GM12891 (cell line): ENCODE data around the gene DHFR2.
A peak's percentile ranks its signal among the peaks of the same experiment; 100 is the strongest.

Source experiments
- DNase-seq: peaks from one replicate; pipeline ENCODE4 v3.0.0; 2011; ENCODE audit warnings: low spot score; ENCODE audit not compliant: insufficient read length
- FAIRE-seq: peaks from 2 replicates; lab custom pipeline; 2011; peaks lifted over from hg19 to GRCh38; lab: Jason Lieb, UNC
- PAX5 ChIP-seq: IDR thresholded peaks from 2 replicates; pipeline ENCODE4 v1.6.1; 2011; ENCODE audit warnings: low read length, moderate library complexity, mild to moderate bottlenecking; ENCODE audit not compliant: insufficient read depth, severe bottlenecking
- POLR2A ChIP-seq: IDR thresholded peaks from 2 replicates; pipeline ENCODE4 v1.6.1; 2011; ENCODE audit warnings: low read depth, low read length, control low read depth
- POLR2AphosphoS5 ChIP-seq: IDR thresholded peaks from 2 replicates; pipeline ENCODE4 v1.6.1; 2011; ENCODE audit warnings: low read depth, low read length, control low read depth
- POU2F2 ChIP-seq: IDR thresholded peaks from 2 replicates; pipeline ENCODE4 v1.6.1; 2011; ENCODE audit warnings: low read depth, mild to moderate bottlenecking, control low read depth, low read length, moderate library complexity
- SPI1 ChIP-seq: IDR thresholded peaks from 2 replicates; pipeline ENCODE4 v1.6.1; 2011; ENCODE audit warnings: low read depth, low read length, control low read depth
- TAF1 ChIP-seq: IDR thresholded peaks from 2 replicates; pipeline ENCODE4 v1.6.1; 2011; ENCODE audit warnings: low read depth, low read length, control low read depth

Gene DHFR2

GRCh38 chr3:94069194-94069813, 6.6 kb upstream of the DHFR2 start:
- FAIRE-seq (no peak), DNase-seq (no peak)
- TF ChIP-seq SPI1, result no peak
- no peak for TF ChIP-seq POLR2AphosphoS5
- no peak for TF ChIP-seq PAX5
- no peak for TF ChIP-seq POU2F2
- no peak for TF ChIP-seq POLR2A
- TF ChIP-seq TAF1, result no peak

GRCh38 chr3:94066506-94067500, 4.1 kb upstream of the DHFR2 start:
- FAIRE-seq, result no peak

GRCh38 chr3:94065819-94066480, 3.2 kb upstream of the DHFR2 start:
- FAIRE-seq (no peak), DNase-seq (no peak)
- TF ChIP-seq POLR2AphosphoS5, result no peak
- TF ChIP-seq POU2F2, result no peak
- TF ChIP-seq TAF1, result no peak
- TF ChIP-seq PAX5, result no peak
- TF ChIP-seq SPI1, result no peak
- no peak for TF ChIP-seq POLR2A

More at GRCh38 chr3:94066506-94067500, 4.1 kb upstream of the DHFR2 start:
- no peak for DNase-seq
- TF ChIP-seq TAF1 (no peak), POLR2AphosphoS5 (no peak), SPI1 (no peak), PAX5 (no peak), POLR2A (no peak), POU2F2 (no peak)

GRCh38 chr3:94065122-94065521, 2.4 kb upstream of the DHFR2 start:
- no peak for TF ChIP-seq PAX5
- TF ChIP-seq SPI1, result no peak
- TF ChIP-seq POU2F2, result no peak
- TF ChIP-seq POLR2AphosphoS5, result no peak
- no peak for TF ChIP-seq TAF1
- TF ChIP-seq POLR2A, result no peak
- no peak for FAIRE-seq
- DNase-seq, result no peak

- FAIRE-seq (peak; percentile 20), DNase-seq (no peak)
- no peak for TF ChIP-seq PAX5
- no peak for TF ChIP-seq POU2F2
- no peak for TF ChIP-seq TAF1
- TF ChIP-seq SPI1, result no peak
- no peak for TF ChIP-seq POLR2A
Measured at GRCh38 chr3:94064243-94064860, 1.6 kb upstream of the DHFR2 start.

GRCh38 chr3:94063496-94064119, 892 bp upstream of the DHFR2 start:
- no peak for DNase-seq
- FAIRE-seq, result no peak
- TF ChIP-seq TAF1 (no peak), POU2F2 (no peak), PAX5 (no peak), POLR2A (no peak), POLR2AphosphoS5 (no peak), SPI1 (no peak)

GRCh38 chr3:94061297-94061696, 1.4 kb downstream of the DHFR2 start:
- no peak for TF ChIP-seq POLR2AphosphoS5
- TF ChIP-seq PAX5, result no peak
- no peak for TF ChIP-seq POU2F2
- no peak for TF ChIP-seq TAF1
- no peak for TF ChIP-seq SPI1
- no peak for TF ChIP-seq POLR2A
- DNase-seq, result no peak
- FAIRE-seq, result no peak

- DNase-seq, result no peak
- no peak for FAIRE-seq
- TF ChIP-seq POLR2A (no peak), SPI1 (no peak), POLR2AphosphoS5 (no peak), TAF1 (no peak), PAX5 (no peak), POU2F2 (no peak)
Measured at GRCh38 chr3:94050546-94050945, 12.2 kb downstream of the DHFR2 start.

- no peak for FAIRE-seq
- TF ChIP-seq TAF1 (no peak), POLR2AphosphoS5 (no peak), POLR2A (no peak), POU2F2 (no peak), SPI1 (no peak), PAX5 (no peak)
- no peak for DNase-seq
Measured at GRCh38 chr3:94049267-94049666, 13.4 kb downstream of the DHFR2 start.
